Nephron (organoid): ENCODE measurements around the gene ADGRB3.
"Not testable (repeated sequence)": the region's sequence is repeated elsewhere in the genome, so short reads cannot be mapped to it uniquely, and the experiment has no call there.

Experiments
- H3K27ac Mint-ChIP-seq, 3 experiments: 2 replicates each; pipeline ENCODE4 v1.8.0; 2020; ENCODE audit warnings: mixed read lengths in 3 of 3, mild to moderate bottlenecking in 2 of 3, moderate library complexity in 1 of 3
- H3K27me3 Mint-ChIP-seq: 2 replicates; pipeline ENCODE4 v1.8.0; 2021; ENCODE audit warnings: low read depth, mild to moderate bottlenecking, moderate library complexity, mixed read lengths
- H3K36me3 Mint-ChIP-seq: 2 replicates; pipeline ENCODE4 v1.8.0; 2020; ENCODE audit warnings: low read depth, mixed read lengths
- H3K4me1 Mint-ChIP-seq: 2 replicates; pipeline ENCODE4 v1.8.0; 2020; ENCODE audit warnings: mixed read lengths
- H3K4me3 Mint-ChIP-seq, 3 experiments: 2 replicates each; pipeline ENCODE4 v1.8.0; 2020; ENCODE audit warnings: mild to moderate bottlenecking in 3 of 3, mixed read lengths in 3 of 3, moderate library complexity in 2 of 3
- H3K9me3 Mint-ChIP-seq: 2 replicates; pipeline ENCODE4 v1.8.0; 2020; ENCODE audit warnings: mixed read lengths
- TF ChIP-seq, protein P1 (sequence below), 3 experiments: fragments of 200-600 bp; sonication (generic); IDR thresholded peaks; one replicate each; pipeline ENCODE4 v1.5.0; 2021; ENCODE audit warnings: antibody characterized with exemption in 3 of 3; ENCODE audit not compliant: unreplicated experiment in 3 of 3

The ADGRB3 gene

DNA sequence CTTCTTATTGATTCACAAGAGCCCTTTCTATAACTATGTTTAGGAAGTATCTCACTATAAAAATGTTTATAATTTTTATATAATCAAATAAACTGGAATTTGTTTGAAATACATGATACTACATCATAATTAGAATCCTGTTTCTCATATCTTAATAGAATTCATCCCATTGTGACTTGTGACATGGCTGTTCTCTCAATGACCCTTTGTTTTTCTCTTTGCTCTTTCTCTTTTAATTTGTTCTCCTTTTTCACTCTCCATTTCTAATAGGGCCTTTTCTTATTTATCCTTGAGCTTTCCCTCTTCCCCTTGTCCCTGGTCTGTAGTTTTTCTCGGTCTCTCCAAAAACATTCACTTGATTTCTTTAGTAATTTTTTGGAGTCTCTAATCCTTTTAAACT is 111.3 kb downstream of the ADGRB3 start:
- H3K4me1 Mint-ChIP-seq = no peaks in the 10 kb centered on the region
- H3K27me3 Mint-ChIP-seq = no peaks in the 10 kb centered on the region
- no peak overlapping the region for H3K4me3 Mint-ChIP-seq
- H3K9me3 Mint-ChIP-seq = no peaks in the 10 kb centered on the region
- H3K27ac Mint-ChIP-seq = no peak overlapping the region
- no peaks in the 10 kb centered on the region for H3K36me3 Mint-ChIP-seq
- TF ChIP-seq, protein P1, sequence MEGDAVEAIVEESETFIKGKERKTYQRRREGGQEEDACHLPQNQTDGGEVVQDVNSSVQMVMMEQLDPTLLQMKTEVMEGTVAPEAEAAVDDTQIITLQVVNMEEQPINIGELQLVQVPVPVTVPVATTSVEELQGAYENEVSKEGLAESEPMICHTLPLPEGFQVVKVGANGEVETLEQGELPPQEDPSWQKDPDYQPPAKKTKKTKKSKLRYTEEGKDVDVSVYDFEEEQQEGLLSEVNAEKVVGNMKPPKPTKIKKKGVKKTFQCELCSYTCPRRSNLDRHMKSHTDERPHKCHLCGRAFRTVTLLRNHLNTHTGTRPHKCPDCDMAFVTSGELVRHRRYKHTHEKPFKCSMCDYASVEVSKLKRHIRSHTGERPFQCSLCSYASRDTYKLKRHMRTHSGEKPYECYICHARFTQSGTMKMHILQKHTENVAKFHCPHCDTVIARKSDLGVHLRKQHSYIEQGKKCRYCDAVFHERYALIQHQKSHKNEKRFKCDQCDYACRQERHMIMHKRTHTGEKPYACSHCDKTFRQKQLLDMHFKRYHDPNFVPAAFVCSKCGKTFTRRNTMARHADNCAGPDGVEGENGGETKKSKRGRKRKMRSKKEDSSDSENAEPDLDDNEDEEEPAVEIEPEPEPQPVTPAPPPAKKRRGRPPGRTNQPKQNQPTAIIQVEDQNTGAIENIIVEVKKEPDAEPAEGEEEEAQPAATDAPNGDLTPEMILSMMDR (IDR thresholded peaks at IDR 0.05; ENCODE audit: unreplicated experiment in 3 of 3) = no peak

DNA sequence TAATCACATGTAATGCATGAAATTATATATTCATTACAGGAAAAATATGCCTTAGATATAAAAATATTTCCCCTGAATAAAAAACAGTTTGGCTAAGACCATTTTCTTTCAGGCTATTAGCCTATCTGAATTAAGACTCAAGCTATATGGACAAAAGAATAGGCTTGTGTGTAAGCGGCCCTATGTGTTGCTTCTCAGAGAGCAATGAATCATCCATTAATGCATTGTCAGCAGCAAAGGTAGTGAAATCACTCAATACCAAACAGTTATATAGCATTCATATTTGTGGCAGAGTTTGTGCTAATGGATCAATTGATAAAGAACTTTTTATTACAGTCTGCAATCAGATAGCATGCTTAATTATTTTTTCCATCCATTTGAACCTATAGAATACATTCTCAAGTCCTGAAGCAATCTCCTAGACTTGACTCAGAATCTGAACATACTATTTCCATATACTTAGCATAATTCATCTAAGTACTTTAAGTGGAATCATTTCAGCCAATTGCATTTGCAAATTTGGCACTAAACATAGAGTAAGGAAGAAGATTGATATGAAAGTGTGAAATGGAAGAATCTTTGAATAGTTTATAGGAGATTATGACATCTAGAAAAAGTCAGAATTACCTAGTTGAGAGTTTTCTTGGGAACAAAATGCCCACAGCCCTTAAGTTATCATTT is 112.2 kb downstream of the ADGRB3 start:
- H3K4me1 Mint-ChIP-seq = no peaks in the 10 kb centered on the region
- TF ChIP-seq, protein P1 (IDR thresholded peaks at IDR 0.05; ENCODE audit: unreplicated experiment in 3 of 3) = no peak
- H3K27ac Mint-ChIP-seq = no peak overlapping the region
- H3K9me3 Mint-ChIP-seq = no peaks in the 10 kb centered on the region
- no peaks in the 10 kb centered on the region for H3K36me3 Mint-ChIP-seq
- no peaks in the 10 kb centered on the region for H3K27me3 Mint-ChIP-seq
- H3K4me3 Mint-ChIP-seq = no peak overlapping the region

DNA sequence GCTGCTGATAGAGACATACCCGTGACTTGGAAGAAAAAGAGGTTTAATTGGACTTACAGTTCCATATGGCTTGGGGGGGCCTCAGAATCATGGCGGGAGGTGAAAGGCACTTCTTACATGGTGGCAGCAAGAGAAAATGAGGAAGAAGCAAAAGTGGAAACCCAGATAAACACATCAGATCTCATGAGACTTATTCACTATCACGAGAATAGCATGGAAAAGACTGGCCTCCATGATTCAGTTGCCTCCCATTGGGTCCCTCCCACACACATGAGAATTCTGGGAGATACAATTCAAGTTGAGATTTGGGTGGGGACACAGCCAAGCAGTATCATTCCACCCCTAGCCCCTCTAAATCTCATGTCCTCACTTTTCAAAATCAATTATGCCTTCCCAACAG is 112.8 kb downstream of the ADGRB3 start:
- H3K36me3 Mint-ChIP-seq, H3K4me1 Mint-ChIP-seq: not testable (repeated sequence)

DNA sequence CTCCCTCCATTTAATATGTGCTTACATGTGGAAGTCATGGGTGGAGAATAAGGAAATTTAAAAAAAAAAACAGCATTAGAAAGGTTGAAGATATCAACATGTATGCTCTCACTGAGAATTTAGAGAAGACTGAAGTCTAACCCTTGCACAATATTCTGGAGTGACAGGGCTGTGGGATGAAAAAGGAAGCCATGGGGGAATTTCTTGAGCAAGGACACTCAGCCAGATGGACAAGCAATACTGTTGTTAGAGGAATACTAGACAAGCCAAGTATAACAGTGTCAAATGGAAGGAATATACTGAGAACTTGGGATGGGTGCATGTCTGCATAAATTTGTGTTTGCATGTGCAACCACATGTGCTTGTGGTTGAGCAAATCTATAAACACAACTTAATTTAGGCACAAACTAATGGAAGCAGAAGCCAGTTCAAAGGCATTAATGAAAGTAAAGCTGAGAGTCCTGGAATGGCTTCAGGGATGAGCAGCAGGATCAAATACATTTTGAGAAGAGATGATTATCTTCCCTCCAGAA is 119.7 kb downstream of the ADGRB3 start:
- no peaks in the 10 kb centered on the region for H3K27me3 Mint-ChIP-seq
- no peaks in the 10 kb centered on the region for H3K36me3 Mint-ChIP-seq
- TF ChIP-seq, protein P1 (IDR thresholded peaks at IDR 0.05; ENCODE audit: unreplicated experiment in 3 of 3) = no peak
- no peak overlapping the region for H3K27ac Mint-ChIP-seq
- H3K4me1 Mint-ChIP-seq = peaks cover 8% of the 10 kb centered on the region
- H3K9me3 Mint-ChIP-seq = no peaks in the 10 kb centered on the region
- no peak overlapping the region for H3K4me3 Mint-ChIP-seq

More for the DNA sequence above, 112.8 kb downstream of the ADGRB3 start:
- H3K27me3 Mint-ChIP-seq, H3K9me3 Mint-ChIP-seq, H3K4me3 Mint-ChIP-seq, H3K27ac Mint-ChIP-seq: not testable (repeated sequence)

DNA sequence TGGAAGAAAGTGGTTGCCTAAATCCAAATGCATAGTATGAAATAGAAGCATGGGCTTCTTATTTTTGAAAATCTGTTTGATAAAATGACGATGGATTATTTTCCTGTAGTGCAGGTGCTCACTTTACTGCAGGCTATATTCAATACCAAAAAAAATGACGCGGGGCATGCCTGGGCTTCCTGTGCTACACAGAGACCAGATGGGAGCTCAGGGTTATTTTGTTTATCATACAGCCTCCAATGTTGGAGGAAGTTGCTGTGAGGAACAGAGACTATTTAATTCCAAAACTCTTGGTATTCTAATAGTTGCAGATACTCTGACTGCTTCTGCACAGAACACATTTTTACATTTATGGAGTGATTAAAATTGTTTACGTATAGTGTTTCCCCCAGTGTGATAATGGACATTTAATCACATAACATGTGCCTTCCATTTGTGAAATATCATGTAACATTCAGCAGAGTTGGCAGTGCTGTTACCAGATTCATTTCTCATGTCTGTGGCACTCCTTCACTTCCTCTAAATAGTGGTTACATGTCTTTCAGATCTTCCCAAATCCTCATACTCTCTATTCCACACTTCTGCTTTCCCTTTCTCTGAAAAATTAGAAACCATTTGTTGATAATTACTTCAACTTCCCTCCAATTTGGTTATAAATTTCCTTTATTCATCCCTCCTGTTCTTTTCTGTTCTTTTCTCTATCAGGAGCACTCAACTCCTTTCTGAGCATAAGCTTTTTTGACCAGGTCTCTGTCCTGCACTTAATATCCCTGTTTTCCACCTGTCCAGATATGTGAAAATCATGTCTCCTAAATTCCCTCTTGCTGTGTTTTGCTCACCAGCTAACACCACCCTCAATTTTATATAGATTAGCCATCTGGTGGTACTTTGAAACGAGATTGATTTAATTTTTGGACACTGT is 121.6 kb downstream of the ADGRB3 start:
- no peak overlapping the region for H3K4me3 Mint-ChIP-seq
- TF ChIP-seq, protein P1 (IDR thresholded peaks at IDR 0.05; ENCODE audit: unreplicated experiment in 3 of 3) = no peak
- no peaks in the 10 kb centered on the region for H3K9me3 Mint-ChIP-seq
- H3K27ac Mint-ChIP-seq = no peak overlapping the region
- H3K4me1 Mint-ChIP-seq = peaks cover 8% of the 10 kb centered on the region
- H3K36me3 Mint-ChIP-seq = no peaks in the 10 kb centered on the region
- no peaks in the 10 kb centered on the region for H3K27me3 Mint-ChIP-seq

DNA sequence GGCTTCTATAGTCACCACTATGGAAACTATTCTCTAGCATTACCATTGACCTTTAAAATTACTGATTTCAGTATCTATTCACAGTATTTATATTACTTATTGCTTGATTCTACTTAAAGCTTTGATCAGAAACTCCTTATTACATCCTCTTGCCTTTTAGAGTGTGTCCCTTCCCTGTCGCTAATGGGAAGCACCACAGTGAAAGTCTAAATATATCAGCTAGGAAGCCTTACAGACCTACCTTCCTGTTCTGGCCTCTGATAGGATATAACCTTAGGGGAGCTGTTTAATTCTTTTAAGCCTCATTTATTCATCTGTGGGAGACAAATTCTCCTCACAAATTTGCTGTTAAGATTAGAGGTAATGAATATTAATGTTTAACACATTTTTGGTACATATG is 122.7 kb downstream of the ADGRB3 start:
- TF ChIP-seq, protein P1 (IDR thresholded peaks at IDR 0.05; ENCODE audit: unreplicated experiment in 3 of 3) = no peak
- no peak overlapping the region for H3K4me3 Mint-ChIP-seq
- no peaks in the 10 kb centered on the region for H3K27me3 Mint-ChIP-seq
- no peaks in the 10 kb centered on the region for H3K36me3 Mint-ChIP-seq
- peaks cover 8% of the 10 kb centered on the region for H3K4me1 Mint-ChIP-seq
- H3K9me3 Mint-ChIP-seq = no peaks in the 10 kb centered on the region
- H3K27ac Mint-ChIP-seq = no peak overlapping the region
